ENCODE results near the gene ZNF836. TPM values are rescaled to one million over a fixed set of nuclear protein-coding genes. Genes with fewer than 3 reads are reported as not detected.
A peak's percentile ranks its signal among the peaks of the same experiment; 100 is the strongest.

ZNF836 gene
- total and polyA plus RNA-seq, 2 of the 13 experiments (the other 11 are each of a cell fraction or from before 2014, with no cell fraction given): 1.6 to 5.3 TPM

GRCh38 chr19:52191389-52191788 is 20.0 kb upstream of the ZNF836 start (continued):
- TF ChIP-seq ZNF747 (CRISPR knock-in tag; IDR thresholded peaks at IDR 0.05; ENCODE audit: borderline replicate concordance): no peak
- TF ChIP-seq NR3C1 (CRISPR knock-in tag; IDR thresholded peaks at IDR 0.05): no peak
- TF ChIP-seq ZNF737 (CRISPR knock-in tag; IDR thresholded peaks at IDR 0.05; ENCODE audit: borderline replicate concordance): no peak
- no peak for TF ChIP-seq ZSCAN9 (CRISPR knock-in tag; IDR thresholded peaks at IDR 0.05; ENCODE audit: borderline replicate concordance)
- TF ChIP-seq ZNF724P (CRISPR knock-in tag; IDR thresholded peaks at IDR 0.05; ENCODE audit: borderline replicate concordance): no peak
- TF ChIP-seq RARG (CRISPR knock-in tag; IDR thresholded peaks at IDR 0.05; ENCODE audit: low read depth): no peak
- no peak for TF ChIP-seq ZMYM2 (CRISPR knock-in tag; IDR thresholded peaks at IDR 0.05)
- no peak for TF ChIP-seq PAF1 (CRISPR knock-in tag; IDR thresholded peaks at IDR 0.05)

GRCh38 chr19:52190487-52191293 is 19.3 kb upstream of the ZNF836 start:
- Histone ChIP-seq H3K9ac (ENCODE audit: insufficient read depth, low read depth, low read length) (peak overlapping the region; percentile 92), H3K27me3 (ENCODE audit: control insufficient read depth in 1 of 2, insufficient read depth in 2 of 2, low read length in 2 of 2) (no peaks in the 10 kb centered on the region; a peak in 1 of 5 replicates), H3K27ac (ENCODE audit: extremely low read length, insufficient read depth, low read length) (peak overlapping the region; percentile 89), H3K4me3 (replicated peaks in 1 of 3; ENCODE audit: insufficient read depth in 1 of 3, low read depth in 2 of 3, low read length in 3 of 3) (peak overlapping the region; percentile 92 to 97 (median 94)), H3K36me3 (replicated peaks in 1 of 2; ENCODE audit: control insufficient read depth in 1 of 2, insufficient read depth in 2 of 2, low read length in 2 of 2) (peaks cover 4 to 26% of the 10 kb centered on the region in 2 experiments; a peak in 3 of 5 replicates), H2AFZ (ENCODE audit: low read length) (no peak overlapping the region), H3K79me2 (ENCODE audit: insufficient read depth, low read length) (peaks cover 56% of the 10 kb centered on the region), H3K4me2 (ENCODE audit: low read depth, low read length) (peak overlapping the region; percentile 91), H4K20me1 (ENCODE audit: insufficient read depth, low read length) (0 out of 2 replicates have a peak, but pooled peaks cover 3% of the 10 kb centered on the region), H3K4me1 (ENCODE audit: insufficient read depth, low read length) (peaks cover 37% of the 10 kb centered on the region), H3K9me3 (ENCODE audit: low read length) (no peaks in the 10 kb centered on the region)
- 3% methylated on average over 26 of the region's 40 CpGs for WGBS (ENCODE audit: low lambda C conversion rate)
- DNase-seq (ENCODE audit: low spot score) (no peak), FAIRE-seq (no peak), ATAC-seq (no peak)
- POLR2A ChIA-PET: no interaction called here
- in situ Hi-C loops (cut with HindIII; ENCODE audit: extremely low pct_ligation_motif_present, low pct_unique_long_range_greater_than_20kb): no loop called here
- intact Hi-C loops (cut with micrococcal nuclease; ENCODE audit: unreplicated experiment): loop anchor here (1.0 to 5.0 kb wide), 2 partner anchors 32 to 47 kb away; no protein-coding TSS in a partner anchor
- BruUV-seq (replicated peaks): TSS peak; percentile 56
- CTCF ChIA-PET (ENCODE audit: low intra/inter-chr PET ratio, low total read pairs): no interaction called here
- TF ChIP-seq ZNF224 (CRISPR knock-in tag; IDR thresholded peaks at IDR 0.05) (no peak), MTA1 (CRISPR knock-in tag; IDR thresholded peaks at IDR 0.05; ENCODE audit: borderline replicate concordance) (no peak), NCOA1 (CRISPR knock-in tag; IDR thresholded peaks at IDR 0.05) (0 out of 2 replicates have a peak, but pooled peaks have one; percentile 15), SRSF1 (optimal IDR thresholded peaks at IDR 0.05; ENCODE audit: low read depth, low read length) (no peak), ZFP41 (CRISPR knock-in tag; IDR thresholded peaks at IDR 0.05; ENCODE audit: borderline replicate concordance) (no peak), SNAPC5 (CRISPR knock-in tag; IDR thresholded peaks at IDR 0.05; ENCODE audit: borderline replicate concordance) (no peak), ZNF280D (CRISPR knock-in tag; IDR thresholded peaks at IDR 0.05) (no peak), ONECUT2 (CRISPR knock-in tag; IDR thresholded peaks at IDR 0.05) (no peak), ZFP82 (CRISPR knock-in tag; IDR thresholded peaks at IDR 0.05; ENCODE audit: borderline replicate concordance) (0 out of 2 replicates have a peak, but pooled peaks have one; percentile 53), ZMYM2 (CRISPR knock-in tag; IDR thresholded peaks at IDR 0.05) (no peak), TAF15 (IDR thresholded peaks at IDR 0.05; ENCODE audit: low read depth, low read length, poor library complexity, severe bottlenecking) (no peak), NFRKB (IDR thresholded peaks at IDR 0.05) (no peak), ZNF260 (CRISPR knock-in tag; IDR thresholded peaks at IDR 0.05; ENCODE audit: borderline replicate concordance, low read depth) (0 out of 2 replicates have a peak, but pooled peaks have one; percentile 2), HCFC1 (IDR thresholded peaks at IDR 0.05; ENCODE audit: low read depth, low read length) (no peak)

All from HepG2 (cell line).